Spleen (tissue), 7 donors: Measurements from ENCODE around the gene RASGEF1B.

Experiments
- CTCF ChIP-seq, 11 experiments: fragments of 200-600 bp in 7 of 11; fragments of 450-650 bp in 4 of 11; sonication (generic) in 4 of 11; IDR thresholded peaks in 8 of 11; conservative IDR thresholded peaks in 3 of 11; 1 replicate in 7 of 11; 2 replicates in 4 of 11; pipeline versions ENCODE4 v1.4.0 to v1.8.0; 2016 to 2021; ENCODE audit warnings: antibody characterized with exemption in 11 of 11, inconsistent platforms in 4 of 11, mild to moderate bottlenecking in 1 of 11
- POLR2A ChIP-seq, 3 donors: fragments of 450-650 bp; IDR thresholded peaks; one replicate each; pipeline ENCODE4 v1.5.1; 2017; ENCODE audit warnings: antibody characterized with exemption in 3 of 3, mild to moderate bottlenecking in 1 of 3
- POLR2AphosphoS5 ChIP-seq, 3 donors: sonication (generic); formaldehyde crosslinking; IDR thresholded peaks; one replicate each; pipeline ENCODE4 v1.5.1; 2017; ENCODE audit warnings: antibody characterized with exemption in 3 of 3
- donor health status: DM: no; HTN: no; CAD: no; lungs with moderate emphysema.
- donor health status: DM: no; HTN: no; CAD: no.
- donor health status: DM: no; HTN: no; CAD: no.

GRCh38 chr4:81469781-81470455 lies 1.8 kb downstream of the RASGEF1B start:
- no peak for TF ChIP-seq CTCF (IDR thresholded peaks at IDR 0.05 in 8 of 11, conservative IDR thresholded peaks at IDR 0.05 in 3 of 11)
- TF ChIP-seq POLR2A (IDR thresholded peaks at IDR 0.05): no peak
- TF ChIP-seq POLR2AphosphoS5 (IDR thresholded peaks at IDR 0.05): no peak
